Measurements from ENCODE around the gene CUEDC1. TPM values are rescaled to one million over a fixed set of nuclear protein-coding genes. Genes with fewer than 3 reads are reported as not detected.

Gene CUEDC1
- total RNA-seq, 4 donors from 2014 or later = 30.3 to 72.2 (median 51.2) TPM

- Histone ChIP-seq H3K4me1 (peaks cover 95 to 100% (median 97%) of the 10 kb centered on the region in 4 donors), H3K27me3 (no peaks in the 10 kb centered on the region), H3K36me3 (no peaks in the 10 kb centered on the region), H3K27ac (replicated peaks in 1 of 4) (peak overlapping the region; percentile 88 to 100 (median 96)), H3K4me3 (peak overlapping the region in 1 of 4 donors; percentile 4), H3K9me3 (no peaks in the 10 kb centered on the region)
- no peak for DNase-seq (ENCODE audit: extremely low spot score)
- WGBS = 60% methylated on average over 4 of the region's 9 CpGs
- TF ChIP-seq POLR2AphosphoS5 (IDR thresholded peaks at IDR 0.05) (peak; percentile 39 to 59), CTCF (IDR thresholded peaks at IDR 0.05) (no peak)
- intact Hi-C loops (cut with DNase I) = no loop called here
Measured at GRCh38 chr17:57898487-57899311, 56.5 kb downstream of the CUEDC1 start.

- intact Hi-C loops (cut with DNase I) = no loop called here
- 30% methylated on average over 2 of the region's 8 CpGs for WGBS
Measured at GRCh38 chr17:57895382-57896060, 59.7 kb downstream of the CUEDC1 start.

GRCh38 chr17:57894848-57895247 lies 60.4 kb downstream of the CUEDC1 start:
- H3K27me3 ChIP-seq = no peaks in the 10 kb centered on the region
- peaks cover 95 to 100% (median 97%) of the 10 kb centered on the region in 4 donors for H3K4me1 ChIP-seq
- TF ChIP-seq CTCF (IDR thresholded peaks at IDR 0.05) = no peak
- H3K27ac ChIP-seq (replicated peaks in 1 of 4) = peak overlapping the region; percentile 88 to 100 (median 96)
- WGBS = 94% methylated on average over 1 of the region's 1 CpG
- H3K4me3 ChIP-seq = no peak overlapping the region
- DNase-seq (ENCODE audit: extremely low spot score) = no peak
- no peaks in the 10 kb centered on the region for H3K9me3 ChIP-seq
- intact Hi-C loops (cut with DNase I) = loop anchor here (5.0 kb wide), 2 partner anchors 57 to 92 kb away; partner anchors contain the start of gene VEZF1
- no peaks in the 10 kb centered on the region for H3K36me3 ChIP-seq

More at GRCh38 chr17:57895382-57896060, 59.7 kb downstream of the CUEDC1 start:
- Histone ChIP-seq H3K4me1 (peaks cover 95 to 100% (median 97%) of the 10 kb centered on the region in 4 donors), H3K4me3 (no peak overlapping the region), H3K27ac (replicated peaks in 1 of 4) (peak overlapping the region; percentile 88 to 100 (median 96)), H3K27me3 (no peaks in the 10 kb centered on the region), H3K9me3 (no peaks in the 10 kb centered on the region), H3K36me3 (no peaks in the 10 kb centered on the region)
- DNase-seq (ENCODE audit: extremely low spot score) = no peak
- TF ChIP-seq POLR2AphosphoS5 (IDR thresholded peaks at IDR 0.05) = peak; percentile 27 to 44
- no peak for TF ChIP-seq POLR2A (IDR thresholded peaks at IDR 0.05; ENCODE audit: low read depth)

- H3K9me3 ChIP-seq = no peaks in the 10 kb centered on the region
- peak overlapping the region; percentile 88 to 100 (median 96) for H3K27ac ChIP-seq (replicated peaks in 1 of 4)
- H3K4me3 ChIP-seq = peak overlapping the region; percentile 28 to 35 (median 30)
- H3K27me3 ChIP-seq = no peaks in the 10 kb centered on the region
- peak; percentile 85 for TF ChIP-seq EP300 (IDR thresholded peaks at IDR 0.05)
- peak; percentile 30 for TF ChIP-seq POLR2A (IDR thresholded peaks at IDR 0.05; ENCODE audit: low read depth)
- TF ChIP-seq POLR2AphosphoS5 (IDR thresholded peaks at IDR 0.05) = peak; percentile 84 to 92
- no peak for TF ChIP-seq CTCF (IDR thresholded peaks at IDR 0.05)
- H3K4me1 ChIP-seq = peaks cover 92 to 100% (median 97%) of the 10 kb centered on the region in 4 donors
- peak; percentile 98 for DNase-seq (ENCODE audit: extremely low spot score)
- intact Hi-C loops (cut with DNase I) = loop anchor here (5.0 kb wide), 2 partner anchors 59 to 94 kb away; partner anchors contain the start of gene VEZF1
- WGBS = 8% methylated on average over 15 of the region's 16 CpGs
- H3K36me3 ChIP-seq = no peaks in the 10 kb centered on the region
Measured at GRCh38 chr17:57892820-57893595, 62.2 kb downstream of the CUEDC1 start.
